ENCODE results near the gene SEC14L2. TPM values are rescaled to one million over a fixed set of nuclear protein-coding genes. Genes with fewer than 3 reads are reported as not detected.

Gene SEC14L2
- total RNA-seq, 1 donor from 2014 or later: 10.8 TPM

DNA sequence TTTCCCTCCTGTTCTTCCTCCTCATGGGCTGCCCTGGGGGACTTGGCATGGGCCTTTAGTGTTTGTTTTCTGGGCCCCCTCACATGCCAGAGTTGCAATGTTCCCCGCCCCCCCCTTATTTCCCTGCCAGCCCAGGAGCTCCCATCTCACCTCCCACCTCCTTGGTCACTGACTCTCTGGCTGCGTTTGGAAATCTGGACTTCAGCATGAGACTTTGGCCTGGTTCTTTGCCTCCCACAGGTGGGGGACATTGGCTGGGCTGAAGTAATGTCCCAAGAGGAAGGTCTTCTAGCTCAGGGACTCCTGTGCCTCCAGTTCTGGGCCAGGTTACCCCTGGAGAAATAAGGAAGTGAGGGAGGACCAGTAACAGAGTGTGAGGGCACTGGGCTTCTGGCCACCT, 35.7 kb downstream of the SEC14L2 start:
- no peaks in the 10 kb centered on the region for H3K36me3 Mint-ChIP-seq (ENCODE audit: low read depth)
- no peak overlapping the region for H3K27ac Mint-ChIP-seq (ENCODE audit: unreplicated experiment)
- no peak for DNase-seq (ENCODE audit: low read depth, low spot score)
- peaks cover 9% of the 10 kb centered on the region for H3K4me1 Mint-ChIP-seq
- no peaks in the 10 kb centered on the region for H3K27me3 Mint-ChIP-seq (ENCODE audit: low read depth)
- TF ChIP-seq, protein P1, sequence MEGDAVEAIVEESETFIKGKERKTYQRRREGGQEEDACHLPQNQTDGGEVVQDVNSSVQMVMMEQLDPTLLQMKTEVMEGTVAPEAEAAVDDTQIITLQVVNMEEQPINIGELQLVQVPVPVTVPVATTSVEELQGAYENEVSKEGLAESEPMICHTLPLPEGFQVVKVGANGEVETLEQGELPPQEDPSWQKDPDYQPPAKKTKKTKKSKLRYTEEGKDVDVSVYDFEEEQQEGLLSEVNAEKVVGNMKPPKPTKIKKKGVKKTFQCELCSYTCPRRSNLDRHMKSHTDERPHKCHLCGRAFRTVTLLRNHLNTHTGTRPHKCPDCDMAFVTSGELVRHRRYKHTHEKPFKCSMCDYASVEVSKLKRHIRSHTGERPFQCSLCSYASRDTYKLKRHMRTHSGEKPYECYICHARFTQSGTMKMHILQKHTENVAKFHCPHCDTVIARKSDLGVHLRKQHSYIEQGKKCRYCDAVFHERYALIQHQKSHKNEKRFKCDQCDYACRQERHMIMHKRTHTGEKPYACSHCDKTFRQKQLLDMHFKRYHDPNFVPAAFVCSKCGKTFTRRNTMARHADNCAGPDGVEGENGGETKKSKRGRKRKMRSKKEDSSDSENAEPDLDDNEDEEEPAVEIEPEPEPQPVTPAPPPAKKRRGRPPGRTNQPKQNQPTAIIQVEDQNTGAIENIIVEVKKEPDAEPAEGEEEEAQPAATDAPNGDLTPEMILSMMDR (conservative IDR thresholded peaks at IDR 0.05): no peak
- H3K9me3 Mint-ChIP-seq: no peaks in the 10 kb centered on the region
- H3K4me3 Mint-ChIP-seq: no peak overlapping the region

DNA sequence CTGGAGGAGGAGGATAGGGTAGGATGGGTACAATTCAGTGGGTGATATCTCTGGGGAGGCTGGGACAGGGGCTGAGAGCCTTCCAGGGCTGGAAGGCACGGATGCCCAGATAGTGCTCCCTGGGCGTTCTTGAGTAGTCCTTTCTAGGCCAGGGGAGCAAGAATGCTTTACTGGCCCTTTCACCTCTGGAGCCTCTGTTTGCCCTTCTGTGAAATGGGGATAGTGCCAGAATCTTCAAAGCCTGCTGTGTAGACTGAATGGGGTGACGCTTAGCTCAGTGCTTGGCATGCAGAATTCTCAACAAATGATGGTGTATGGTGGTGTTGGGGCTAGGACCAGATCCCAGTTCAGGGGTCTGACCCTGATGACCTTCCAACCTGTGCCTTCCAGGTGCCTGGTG, 36.4 kb downstream of the SEC14L2 start:
- H3K4me1 Mint-ChIP-seq: peaks cover 9% of the 10 kb centered on the region
- H3K27ac Mint-ChIP-seq (ENCODE audit: unreplicated experiment): no peak overlapping the region
- DNase-seq (ENCODE audit: low read depth, low spot score): no peak
- H3K27me3 Mint-ChIP-seq (ENCODE audit: low read depth): peaks cover under 1% of the 10 kb centered on the region
- no peaks in the 10 kb centered on the region for H3K36me3 Mint-ChIP-seq (ENCODE audit: low read depth)
- no peaks in the 10 kb centered on the region for H3K9me3 Mint-ChIP-seq
- TF ChIP-seq, protein P1 (conservative IDR thresholded peaks at IDR 0.05): no peak
- H3K4me3 Mint-ChIP-seq: no peak overlapping the region

DNA sequence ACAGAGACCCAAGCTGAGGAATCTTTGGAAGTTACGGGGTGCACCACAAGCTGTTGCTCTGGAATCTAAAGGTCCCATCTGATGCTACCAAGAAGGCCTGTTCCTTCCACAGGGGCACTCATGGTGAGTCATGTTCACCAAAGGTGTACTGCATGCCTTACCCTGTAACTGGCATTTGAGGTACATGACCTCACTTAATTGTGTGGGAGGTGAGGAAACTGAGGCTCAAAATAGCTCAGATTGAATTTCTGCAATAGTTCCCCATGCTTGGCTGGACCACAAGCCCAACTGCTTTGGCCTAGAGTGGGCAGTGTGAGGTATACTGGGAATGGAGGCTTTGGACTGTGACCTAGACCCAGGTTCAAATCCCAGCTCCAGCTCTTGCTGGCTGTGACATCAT, 37.0 kb downstream of the SEC14L2 start:
- H3K36me3 Mint-ChIP-seq (ENCODE audit: low read depth): no peaks in the 10 kb centered on the region
- no peak overlapping the region for H3K4me3 Mint-ChIP-seq
- H3K27me3 Mint-ChIP-seq (ENCODE audit: low read depth): peaks cover 3% of the 10 kb centered on the region
- TF ChIP-seq, protein P1 (conservative IDR thresholded peaks at IDR 0.05): no peak
- peak overlapping the region; percentile 78 for H3K27ac Mint-ChIP-seq (ENCODE audit: unreplicated experiment)
- peaks cover 9% of the 10 kb centered on the region for H3K4me1 Mint-ChIP-seq
- no peaks in the 10 kb centered on the region for H3K9me3 Mint-ChIP-seq
- no peak for DNase-seq (ENCODE audit: low read depth, low spot score)

DNA sequence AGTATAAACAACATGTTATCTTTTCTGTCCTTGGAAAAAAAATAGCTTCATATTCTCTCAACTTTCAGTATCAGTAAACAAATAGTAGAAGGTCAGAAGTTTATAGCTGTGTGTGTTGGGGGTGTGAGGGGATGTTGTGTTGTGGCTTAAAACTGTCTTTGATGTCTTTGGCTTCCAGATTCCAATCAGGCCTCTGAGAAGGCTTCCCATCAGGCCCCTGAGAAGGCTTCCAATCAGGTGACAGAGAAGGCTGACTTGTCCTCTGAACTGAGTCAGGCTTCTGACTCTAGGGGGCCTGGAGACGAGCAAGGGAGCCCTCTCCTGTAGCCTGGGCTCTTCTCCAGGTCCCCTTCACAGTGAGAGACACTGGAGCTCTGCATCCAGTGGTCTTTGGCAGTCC, 38.0 kb downstream of the SEC14L2 start:
- Mint-ChIP-seq H3K9me3 (no peaks in the 10 kb centered on the region), H3K27ac (ENCODE audit: unreplicated experiment) (no peak overlapping the region), H3K36me3 (ENCODE audit: low read depth) (no peaks in the 10 kb centered on the region), H3K27me3 (ENCODE audit: low read depth) (peaks cover 3% of the 10 kb centered on the region), H3K4me1 (peaks cover 9% of the 10 kb centered on the region), H3K4me3 (no peak overlapping the region)
- TF ChIP-seq, protein P1 (conservative IDR thresholded peaks at IDR 0.05): no peak
- no peak for DNase-seq (ENCODE audit: low read depth, low spot score)

DNA sequence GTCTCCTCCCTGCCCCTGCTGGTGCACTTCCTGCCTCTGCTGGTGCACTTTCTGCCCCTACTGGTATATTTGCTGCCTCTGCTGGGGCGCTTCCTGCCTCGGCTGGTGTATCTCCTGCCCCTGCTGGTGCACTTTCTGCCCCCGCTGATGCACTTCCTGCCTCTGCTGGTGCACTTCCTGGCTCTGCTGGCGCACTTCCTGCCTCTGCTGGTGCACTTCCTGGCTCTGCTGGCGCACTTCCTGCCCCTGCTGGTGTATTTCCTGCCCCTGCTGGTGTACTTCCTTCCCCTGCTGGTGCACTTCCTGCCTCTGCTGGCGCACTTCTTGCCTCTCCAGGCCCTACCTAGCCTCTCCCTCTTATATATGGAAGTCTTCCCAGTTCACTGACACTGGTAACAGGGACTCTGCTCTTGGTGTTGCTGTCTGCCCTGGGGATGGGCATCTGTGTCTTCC, 38.9 kb downstream of the SEC14L2 start:
- H3K27me3 Mint-ChIP-seq (ENCODE audit: low read depth): peaks cover 5% of the 10 kb centered on the region

More for the DNA sequence above, 38.9 kb downstream of the SEC14L2 start:
- Mint-ChIP-seq H3K9me3 (no peaks in the 10 kb centered on the region), H3K27ac (ENCODE audit: unreplicated experiment) (no peak overlapping the region), H3K36me3 (ENCODE audit: low read depth) (no peaks in the 10 kb centered on the region), H3K4me3 (no peak overlapping the region), H3K4me1 (peaks cover 9% of the 10 kb centered on the region)
- TF ChIP-seq, protein P1 (conservative IDR thresholded peaks at IDR 0.05): no peak
- DNase-seq (ENCODE audit: low read depth, low spot score): no peak
